Gastrocnemius medialis (tissue), 4 donors: ENCODE results near the gene CARD11.

ENCODE experiments used
- CTCF ChIP-seq, 5 experiments: fragments of 450-650 bp in 3 of 5; fragments of 200-600 bp in 2 of 5; sonication (generic) in 2 of 5; IDR thresholded peaks in 4 of 5; conservative IDR thresholded peaks in 1 of 5; 1 replicate in 4 of 5; 2 replicates in 1 of 5; pipeline ENCODE4 v1.5.1; 2016 to 2019; ENCODE audit warnings: antibody characterized with exemption in 5 of 5, mild to moderate bottlenecking in 3 of 5, moderate library complexity in 3 of 5
- POLR2A ChIP-seq, 2 donors: fragments of 450-650 bp; IDR thresholded peaks; one replicate each; pipeline ENCODE4 v1.6.1; 2017; ENCODE audit warnings: antibody characterized with exemption in 2 of 2, mild to moderate bottlenecking in 2 of 2, moderate library complexity in 2 of 2

- no peak for TF ChIP-seq CTCF (IDR thresholded peaks at IDR 0.05 in 4 of 5, conservative IDR thresholded peaks at IDR 0.05 in 1 of 5)
- TF ChIP-seq POLR2A (IDR thresholded peaks at IDR 0.05) = no peak
Observed at GRCh38 chr7:3076700-3077099, 33.0 kb upstream of the CARD11 start.
